Raji (cell line): ENCODE measurements around the gene SSBP2.

Experiments
- POLR2A ChIP-seq: IDR thresholded peaks from 2 replicates; pipeline ENCODE4 v1.6.1; 2011; ENCODE audit warnings: low read depth, low read length, control low read depth; ENCODE audit not compliant: insufficient read depth

SSBP2 gene

DNA sequence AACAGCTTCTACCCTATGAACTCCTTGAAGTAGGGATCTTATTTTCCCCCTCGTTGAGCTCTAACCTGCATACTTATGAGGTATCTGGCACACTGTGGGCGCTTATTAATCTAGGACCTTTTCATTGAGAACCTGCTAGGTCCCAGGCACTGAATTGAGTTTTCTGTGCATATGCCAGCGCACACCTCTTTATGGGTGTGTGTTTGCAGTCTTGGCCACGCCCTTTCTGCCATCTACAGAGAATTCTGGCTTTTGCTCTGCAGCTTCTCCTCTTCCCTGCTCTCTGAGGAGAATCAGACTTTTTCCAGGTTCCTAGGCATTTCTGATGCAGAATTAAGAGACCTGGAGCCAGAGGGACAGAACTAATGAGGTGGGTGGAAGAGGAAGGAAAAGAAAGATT lies 25.4 kb upstream of the SSBP2 start:
- TF ChIP-seq POLR2A: no peak

DNA sequence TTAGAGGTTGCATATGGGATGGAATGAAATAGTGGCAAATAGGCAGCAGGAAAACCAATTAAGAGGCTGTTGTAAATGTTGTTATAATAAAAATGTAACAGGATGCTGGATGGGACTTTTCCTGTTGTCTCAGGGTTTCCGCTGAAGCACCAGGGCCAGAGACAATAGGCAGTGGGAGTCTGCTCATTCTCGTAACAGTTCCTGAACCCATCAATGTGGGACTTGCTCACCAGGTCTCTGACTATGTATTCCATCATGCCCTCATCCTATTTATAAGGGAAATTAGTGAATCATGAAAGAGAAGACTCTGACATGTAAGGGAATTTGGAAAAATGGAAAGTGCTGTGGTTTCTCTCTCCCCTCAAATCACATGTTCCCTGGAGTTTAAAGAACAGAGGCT lies 23.5 kb upstream of the SSBP2 start:
- no peak for TF ChIP-seq POLR2A

DNA sequence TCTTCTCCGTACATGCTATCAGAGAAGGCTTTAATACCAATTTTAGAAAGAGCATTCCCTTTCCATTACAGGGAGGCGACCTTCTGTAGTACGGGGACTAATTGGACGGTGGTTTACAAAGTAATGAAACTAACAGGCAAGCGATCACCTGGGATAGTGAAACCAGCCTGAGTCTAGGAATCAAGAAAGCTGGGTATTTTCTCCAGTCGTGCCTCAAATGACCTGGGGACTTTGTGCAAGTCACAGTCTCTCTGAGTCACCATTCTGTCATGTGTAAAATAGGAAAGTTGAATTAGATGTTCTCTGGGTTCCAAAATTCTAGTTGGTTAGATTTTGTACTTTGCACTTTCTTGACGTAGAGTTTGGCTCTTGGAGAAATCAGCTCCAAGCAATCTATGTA lies 22.7 kb upstream of the SSBP2 start:
- no peak for TF ChIP-seq POLR2A

DNA sequence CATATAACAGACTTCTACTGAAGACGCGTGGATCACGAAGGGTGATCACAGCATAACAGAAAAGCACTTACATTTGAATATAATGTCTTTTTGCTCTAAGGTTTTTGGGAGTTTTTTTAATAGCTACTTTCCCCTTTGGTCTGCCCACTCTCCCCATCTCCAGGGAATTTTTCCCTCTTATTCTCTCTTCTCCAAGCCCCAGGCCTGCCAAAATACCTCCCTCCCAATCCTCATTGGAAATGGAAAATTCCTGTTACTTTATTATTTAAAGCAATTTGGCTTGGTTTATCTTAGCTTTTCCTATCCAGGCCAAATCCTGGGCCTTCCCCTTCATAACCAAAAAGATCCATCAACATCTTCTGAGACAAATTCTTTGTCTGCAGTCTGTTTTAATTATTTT lies 22.3 kb upstream of the SSBP2 start:
- no peak for TF ChIP-seq POLR2A

DNA sequence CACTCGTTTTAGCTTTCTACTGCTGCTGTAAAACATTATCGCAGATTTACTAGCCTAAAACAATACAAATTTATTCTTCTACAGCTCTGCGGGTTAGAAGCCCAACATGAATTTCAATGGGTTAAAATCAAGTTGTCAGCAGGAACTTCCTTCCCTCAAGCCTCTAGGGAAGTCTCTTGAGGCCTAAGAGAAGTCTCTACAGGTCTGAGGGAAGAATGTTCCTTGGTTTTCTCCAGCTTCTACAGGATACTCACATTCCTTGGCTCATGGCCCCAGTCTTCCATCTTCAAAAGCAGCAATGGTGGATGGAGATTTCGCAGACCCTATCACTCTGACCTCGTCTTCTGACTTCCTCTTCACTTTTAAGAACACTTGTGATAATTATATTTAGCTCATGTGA lies 21.6 kb upstream of the SSBP2 start:
- TF ChIP-seq POLR2A: no peak

DNA sequence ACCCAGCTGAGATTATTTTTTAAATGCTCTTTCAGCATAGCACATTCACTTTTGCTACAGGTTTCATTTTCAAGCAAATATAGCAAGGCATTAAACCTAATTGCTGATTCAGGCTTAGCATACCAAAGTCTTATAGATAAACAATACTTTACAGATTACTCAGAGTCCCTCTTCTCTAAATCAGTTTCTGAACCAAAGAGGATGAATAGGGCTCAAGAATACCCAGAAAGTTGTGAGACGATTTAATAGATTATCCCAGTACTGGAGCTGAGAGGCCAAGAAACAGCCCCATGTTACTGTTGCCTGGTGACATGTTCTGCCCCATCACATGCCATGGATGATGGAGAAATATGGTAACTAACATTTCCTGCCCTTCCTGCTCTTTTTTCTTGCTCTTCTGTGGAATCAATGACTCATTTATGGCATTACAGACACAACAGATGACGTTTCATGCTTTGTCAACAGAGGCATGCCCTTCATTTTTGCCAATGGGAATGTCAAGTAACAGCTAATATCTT lies 18.1 kb upstream of the SSBP2 start:
- TF ChIP-seq POLR2A: no peak

DNA sequence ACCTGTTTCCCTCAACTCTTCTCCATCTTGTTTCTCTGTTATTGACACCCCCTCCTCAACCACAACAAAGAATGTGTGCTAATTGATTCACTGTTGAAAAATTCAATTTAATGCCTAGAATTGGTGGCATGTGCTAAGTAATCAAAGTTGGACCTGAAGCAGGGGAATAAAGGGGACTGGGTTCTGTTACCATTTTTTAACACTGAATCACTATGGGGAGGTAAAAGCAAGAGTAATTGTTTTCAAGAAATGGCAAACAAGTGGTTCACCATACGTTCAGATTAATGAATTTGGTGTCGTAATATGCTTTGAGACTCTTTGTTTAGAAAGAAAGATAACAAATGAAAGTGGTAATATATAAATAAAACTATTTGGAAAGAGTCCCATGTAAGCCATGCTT lies 17.0 kb upstream of the SSBP2 start:
- TF ChIP-seq POLR2A: no peak

DNA sequence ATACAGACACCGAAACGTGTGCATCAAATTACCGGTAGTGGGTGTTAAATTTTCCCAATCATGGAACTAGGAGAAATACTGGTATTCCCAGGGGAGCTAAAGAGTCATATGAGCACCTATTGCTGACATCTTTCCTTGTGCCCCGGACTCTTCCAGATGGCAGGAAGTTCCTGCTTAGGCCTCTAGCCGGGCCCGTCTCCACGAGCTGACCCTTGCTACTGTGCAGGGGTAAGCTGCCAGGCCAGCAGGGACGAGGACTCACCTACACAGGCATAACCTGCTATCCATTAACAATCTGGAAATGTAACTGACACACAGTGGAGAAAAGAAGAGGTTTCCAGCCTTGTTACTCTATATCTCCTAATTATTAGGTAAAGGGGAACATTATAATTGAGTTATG lies 16.2 kb upstream of the SSBP2 start:
- TF ChIP-seq POLR2A: no peak

DNA sequence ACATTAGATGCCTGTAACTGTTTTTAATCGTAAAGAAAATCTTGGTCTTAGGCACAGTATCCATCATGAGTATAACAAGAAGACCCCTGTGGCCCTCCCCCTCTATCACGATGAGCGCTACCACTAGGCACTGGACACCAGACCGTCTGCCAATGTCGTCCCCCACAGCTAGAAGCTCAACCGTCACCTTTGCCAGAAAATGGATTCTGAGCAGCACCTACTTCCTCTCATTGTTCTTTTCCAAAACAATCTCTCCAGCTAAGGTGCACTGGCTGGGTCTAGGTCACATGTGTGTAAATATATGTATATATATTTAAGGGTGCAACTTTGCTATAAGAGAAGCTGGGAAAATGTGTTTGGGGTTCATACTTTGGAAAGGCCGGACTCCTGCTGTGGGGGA lies 15.7 kb upstream of the SSBP2 start:
- no peak for TF ChIP-seq POLR2A

DNA sequence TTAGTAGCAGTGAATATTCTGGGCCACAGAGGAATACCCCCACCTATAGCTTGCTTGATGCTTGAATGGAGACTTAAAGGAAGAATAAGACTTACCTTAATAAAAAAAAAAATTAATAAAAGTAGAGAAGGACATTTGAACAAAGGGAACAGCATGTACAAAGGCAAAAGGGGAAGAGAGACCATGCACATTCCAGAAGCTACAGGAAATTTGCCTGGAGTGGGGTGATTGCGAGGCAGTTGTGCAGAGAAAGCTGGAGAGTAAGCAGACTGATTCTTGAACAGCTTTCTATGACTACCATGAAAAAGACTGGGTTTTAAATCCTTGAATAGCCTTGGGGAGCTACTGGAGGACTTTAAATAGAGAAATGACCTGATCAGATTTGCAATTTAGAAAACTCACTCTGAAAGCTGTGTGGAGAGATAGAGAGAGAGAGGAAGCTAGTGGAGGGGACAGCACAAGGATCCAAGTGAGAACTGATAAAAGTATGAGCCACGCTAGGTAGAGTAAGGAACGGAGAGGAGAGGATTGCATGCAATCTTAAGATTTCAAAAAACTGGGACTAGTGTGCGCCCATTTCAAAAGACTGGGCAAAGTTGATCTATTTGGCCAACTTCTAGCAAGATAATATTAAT lies 12.5 kb upstream of the SSBP2 start:
- no peak for TF ChIP-seq POLR2A

DNA sequence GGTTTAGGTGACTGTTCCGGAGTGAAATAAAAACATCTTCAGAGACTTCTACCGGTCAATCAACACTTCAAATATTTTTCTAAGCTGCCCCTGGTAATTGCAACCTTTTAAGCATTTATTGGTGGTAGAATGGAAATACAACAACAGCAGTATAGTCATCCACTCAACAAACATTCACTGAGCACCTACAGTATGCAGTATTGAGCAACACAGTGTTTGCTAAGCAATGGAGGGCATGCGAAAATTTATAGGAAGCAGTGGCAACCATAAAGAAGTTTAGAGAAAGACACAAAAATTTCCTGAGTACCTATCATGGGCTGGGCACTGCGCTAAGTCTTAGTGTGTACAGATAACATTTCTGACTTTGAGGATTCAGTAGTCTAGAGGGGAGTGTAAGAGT lies 12.0 kb upstream of the SSBP2 start:
- TF ChIP-seq POLR2A: no peak

DNA sequence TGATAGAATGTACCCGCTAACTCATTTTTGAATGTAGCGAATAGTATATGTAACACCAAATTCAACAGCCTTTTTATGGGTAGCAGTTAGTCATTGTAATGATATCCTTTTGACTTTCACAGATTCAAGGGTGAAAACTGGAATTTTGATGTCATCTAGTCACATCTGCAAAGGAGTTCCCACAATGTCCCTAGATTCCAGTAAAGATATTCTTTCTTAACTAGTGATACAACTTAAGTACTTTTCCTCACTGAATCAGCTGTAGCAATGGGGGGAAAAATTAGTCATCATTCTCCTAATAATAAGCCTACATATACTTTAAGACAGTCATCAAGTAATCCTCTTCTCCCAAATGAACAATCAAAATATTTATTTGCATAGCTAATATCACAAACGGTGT lies 11.5 kb upstream of the SSBP2 start:
- TF ChIP-seq POLR2A: no peak

DNA sequence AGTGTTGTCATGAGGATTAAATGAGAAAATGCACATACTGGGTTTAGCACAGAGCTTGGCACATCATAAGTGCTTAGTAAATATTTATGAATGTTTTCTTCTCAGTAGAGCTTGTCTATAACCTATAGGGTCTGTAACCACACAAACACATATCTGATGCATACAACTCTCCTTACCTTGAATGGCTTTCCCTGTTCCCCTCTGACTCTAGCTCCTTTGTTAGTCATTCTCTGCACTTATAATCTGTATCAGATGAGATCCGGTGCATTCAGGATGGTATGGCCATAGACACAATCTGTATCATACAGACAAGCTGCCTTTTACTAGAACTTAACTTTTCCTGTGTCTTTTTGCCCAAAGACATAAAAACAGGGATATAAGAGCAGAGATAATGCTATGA lies 11.1 kb upstream of the SSBP2 start:
- TF ChIP-seq POLR2A: no peak

DNA sequence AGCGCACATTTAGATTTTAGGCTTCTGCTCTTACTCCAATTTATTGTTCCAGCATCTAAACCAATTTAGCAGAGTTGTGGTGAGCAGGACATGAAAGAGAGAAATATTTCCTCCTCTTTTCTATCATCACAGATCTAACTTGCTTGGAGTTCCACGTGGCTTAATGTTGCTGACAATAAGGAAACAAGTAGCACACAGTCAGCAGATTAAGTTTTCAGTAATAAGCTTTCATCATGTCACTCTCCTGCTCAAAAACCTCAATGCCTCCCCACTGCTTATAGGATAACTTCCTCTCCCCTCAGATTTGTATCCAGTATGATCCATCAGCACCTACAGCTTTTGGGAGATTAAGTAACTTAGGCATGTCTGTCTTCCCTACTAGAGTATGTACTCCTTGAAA lies 10.4 kb upstream of the SSBP2 start:
- no peak for TF ChIP-seq POLR2A

DNA sequence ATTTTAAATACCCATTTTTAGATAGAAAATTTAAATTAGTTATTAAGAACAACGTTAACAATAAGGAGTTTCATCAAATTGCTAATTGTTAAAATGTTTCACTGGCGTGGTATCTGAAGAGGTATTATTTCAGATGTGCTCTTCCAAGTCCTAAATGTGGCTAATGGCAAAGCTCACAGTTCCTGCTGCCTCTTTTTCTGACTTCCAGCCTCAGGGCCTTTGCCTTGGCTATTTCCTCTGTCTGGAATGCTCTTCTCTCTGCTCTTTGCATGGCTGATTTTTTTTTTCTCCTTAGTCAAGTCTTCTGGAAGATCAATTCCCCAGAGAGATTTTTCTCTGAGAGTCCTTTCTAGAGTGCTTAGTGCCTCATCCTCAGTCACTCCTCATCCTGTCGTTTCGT lies 9.6 kb upstream of the SSBP2 start:
- no peak for TF ChIP-seq POLR2A

DNA sequence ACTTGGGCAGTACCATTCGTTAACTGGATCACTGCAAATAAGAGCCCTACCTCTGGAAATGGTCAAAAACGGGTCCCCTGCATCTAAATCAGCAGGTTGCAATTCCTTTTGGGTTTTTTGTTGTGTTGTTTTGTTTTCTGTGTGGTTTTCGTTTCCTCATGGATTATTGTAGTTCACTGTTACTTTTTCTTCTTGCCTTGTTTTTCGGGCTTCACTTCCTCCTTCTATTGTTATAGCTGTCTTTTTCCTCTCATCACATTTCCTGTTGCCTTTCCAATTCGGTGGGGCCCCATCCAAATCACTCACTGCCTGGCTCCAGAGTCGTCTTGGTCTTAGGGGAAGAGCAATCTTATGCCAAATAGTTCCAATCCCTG lies 8.7 kb upstream of the SSBP2 start:
- TF ChIP-seq POLR2A: no peak

DNA sequence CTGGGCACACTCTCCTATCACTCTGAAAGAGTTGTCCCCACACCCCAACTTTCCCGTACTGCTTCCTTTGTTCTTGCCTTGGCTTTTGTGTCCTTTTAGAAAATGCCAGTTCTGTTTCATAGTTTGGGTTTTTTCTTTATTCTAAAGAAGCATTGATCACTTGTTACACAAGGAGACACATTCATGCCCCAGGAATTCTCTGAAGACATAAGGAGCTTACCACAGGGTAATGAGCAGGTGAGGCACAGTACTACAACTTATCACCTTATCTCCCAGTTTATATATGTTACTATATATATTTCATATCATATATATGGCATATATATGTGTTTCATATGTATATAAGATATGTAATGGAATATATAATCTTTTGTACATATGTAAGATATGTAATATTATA lies 6.5 kb upstream of the SSBP2 start:
- no peak for TF ChIP-seq POLR2A

DNA sequence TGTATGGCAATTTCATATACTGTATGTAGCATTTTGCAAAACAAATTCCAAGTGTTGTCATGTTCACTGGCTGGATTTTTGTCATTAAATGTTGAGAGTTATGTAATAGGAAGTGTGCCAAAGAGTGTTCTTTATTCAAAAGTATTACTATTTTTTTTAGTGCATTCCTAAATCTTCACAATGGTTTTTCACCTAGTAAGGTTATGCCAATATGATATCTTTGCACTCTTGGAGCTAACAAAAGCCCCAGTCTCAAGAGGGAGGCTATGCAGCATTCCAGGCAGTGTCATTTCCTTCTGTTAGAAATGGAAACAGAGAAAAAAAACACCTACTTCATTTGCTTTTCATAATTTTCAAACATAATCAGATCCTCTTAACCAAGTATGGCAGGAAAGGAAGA lies 5.1 kb upstream of the SSBP2 start:
- TF ChIP-seq POLR2A: no peak

DNA sequence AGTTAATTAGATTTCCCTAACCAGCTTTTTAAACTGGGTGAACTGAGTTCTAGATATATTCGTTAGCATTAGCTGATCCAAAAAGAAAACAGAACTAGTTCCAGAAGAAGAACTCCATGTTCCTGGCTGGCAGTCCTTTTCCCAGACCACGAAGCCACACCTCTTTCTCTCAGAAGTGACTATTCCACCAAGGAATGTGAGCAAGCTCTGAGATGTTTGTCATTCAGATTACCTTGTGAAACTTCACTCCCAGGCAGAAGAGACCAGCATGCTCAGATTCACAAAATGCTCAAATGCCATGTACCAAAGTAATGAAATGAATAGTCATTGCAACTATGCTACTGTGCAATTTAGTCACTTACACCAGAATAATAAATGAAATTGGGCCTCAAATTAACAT lies 4.4 kb upstream of the SSBP2 start:
- no peak for TF ChIP-seq POLR2A

DNA sequence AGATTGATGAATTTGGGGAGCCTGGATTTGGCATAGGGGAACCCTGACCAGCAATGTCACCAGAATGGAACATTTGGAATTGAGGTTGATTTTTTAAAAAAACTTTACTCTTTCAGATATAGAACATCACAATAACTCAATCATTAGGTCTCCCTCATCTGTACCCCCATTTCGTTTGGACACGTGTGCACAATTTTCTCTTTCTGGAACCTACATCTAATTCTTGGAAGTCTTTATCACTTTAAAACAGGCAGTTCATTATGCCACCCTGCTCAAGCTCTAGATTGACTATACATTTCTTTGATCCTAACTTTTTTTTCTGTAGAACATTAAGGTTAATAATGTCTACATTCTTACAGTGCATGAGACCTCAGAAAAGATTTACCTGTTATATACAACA lies 3.7 kb upstream of the SSBP2 start:
- TF ChIP-seq POLR2A: no peak
